ENCODE results near the gene NSG2.

- no peak for TF ChIP-seq CTCF (IDR thresholded peaks at IDR 0.05)
- no peak for TF ChIP-seq POLR2A (IDR thresholded peaks at IDR 0.05)
These were observed 99.6 kb downstream of the NSG2 start for GRCh38 chr5:174145091-174145490.
